ENCODE measurements around the gene SIM2. TPM values are rescaled to one million over a fixed set of nuclear protein-coding genes. Genes with fewer than 3 reads are reported as not detected.

Gene SIM2
- total and polyA plus RNA-seq, 2 of the 13 experiments (the other 11 are each of a cell fraction or from before 2014, with no cell fraction given): 0.36 to 0.53 TPM

GRCh38 chr21:36661511-36662309 lies 37.2 kb upstream of the SIM2 start (continued):
- no peak; the same call in 1 of the 2 replicates for TF ChIP-seq ARID4A (CRISPR knock-in tag; IDR thresholded peaks at IDR 0.05; ENCODE audit: borderline replicate concordance)
- TF ChIP-seq ZNF513 (CRISPR knock-in tag; conservative IDR thresholded peaks at IDR 0.05): no peak
- TF ChIP-seq IKZF5 (CRISPR knock-in tag; IDR thresholded peaks at IDR 0.05): no peak
- TF ChIP-seq ZBTB7B (CRISPR knock-in tag; IDR thresholded peaks at IDR 0.05): peak; percentile 35; the same call in 1 of the 2 replicates
- no peak for TF ChIP-seq ZBTB21 (CRISPR knock-in tag; IDR thresholded peaks at IDR 0.05)
- TF ChIP-seq, protein P1, sequence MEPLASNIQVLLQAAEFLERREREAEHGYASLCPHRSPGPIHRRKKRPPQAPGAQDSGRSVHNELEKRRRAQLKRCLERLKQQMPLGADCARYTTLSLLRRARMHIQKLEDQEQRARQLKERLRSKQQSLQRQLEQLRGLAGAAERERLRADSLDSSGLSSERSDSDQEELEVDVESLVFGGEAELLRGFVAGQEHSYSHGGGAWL (CRISPR knock-in tag; IDR thresholded peaks at IDR 0.05): no peak
- TF ChIP-seq EP300 (IDR thresholded peaks at IDR 0.05; ENCODE audit: low read depth in 2 of 2, low read length in 2 of 2): peak in 1 of 2 experiments; percentile 82; a peak in 2 of 4 replicates
- TF ChIP-seq EP300 (CRISPR knock-in tag; IDR thresholded peaks at IDR 0.05; ENCODE audit: borderline replicate concordance): peak; percentile 53; the same call in 1 of the 2 replicates
- no peak for TF ChIP-seq NCOA5 (CRISPR knock-in tag; IDR thresholded peaks at IDR 0.05)
- no peak for TF ChIP-seq ZNF318 (CRISPR knock-in tag; IDR thresholded peaks at IDR 0.05)
- peak; percentile 82 for TF ChIP-seq FOXA3 (CRISPR knock-in tag; IDR thresholded peaks at IDR 0.05)
- TF ChIP-seq NR2F6 (IDR thresholded peaks at IDR 0.05): peak; percentile 94
- peak; percentile 89 for TF ChIP-seq NR2F6 (CRISPR knock-in tag; IDR thresholded peaks at IDR 0.05)

Measured in HepG2 (cell line).